Ovary (tissue), 3 donors: ENCODE data around the gene ZBTB7B.

Experiments
- CTCF ChIP-seq, 3 donors: fragments of 450-650 bp in 2 of 3; fragments of 200-600 bp in 1 of 3; IDR thresholded peaks; one replicate each; pipeline versions ENCODE4 v1.5.1 to v1.8.0; 2016 to 2022; ENCODE audit warnings: antibody characterized with exemption in 3 of 3, mild to moderate bottlenecking in 1 of 3
- EP300 ChIP-seq: sonication (generic); formaldehyde crosslinking; IDR thresholded peaks from one replicate; pipeline ENCODE4 v1.6.1; 2017; ENCODE audit warnings: antibody characterized with exemption
- POLR2A ChIP-seq: fragments of 450-650 bp; IDR thresholded peaks from one replicate; pipeline ENCODE4 v1.6.1; 2017; ENCODE audit warnings: antibody characterized with exemption, mild to moderate bottlenecking, moderate library complexity
- donor health status: DM: no; HTN: no; CAD: no.

- TF ChIP-seq CTCF (IDR thresholded peaks at IDR 0.05) (no peak), EP300 (no peak), POLR2A (no peak)
Observed at GRCh38 chr1:155011437-155012025, 8.9 kb downstream of the ZBTB7B start.
